ENCODE data around the gene RASL10A. TPM values are rescaled to one million over a fixed set of nuclear protein-coding genes. Genes with fewer than 3 reads are reported as not detected.
"Not testable (repeated sequence)": the region's sequence is repeated elsewhere in the genome, so short reads cannot be mapped to it uniquely, and the experiment has no call there.

Gene RASL10A
- total RNA-seq, 2 experiments from 2014 or later, result 2.7 to 23.7 TPM

- no TSS peak for BruUV-seq (replicated peaks)
- Histone ChIP-seq H3K36me3 (ENCODE audit: insufficient read depth, low read length) (peaks cover 100% of the 10 kb centered on the region), H3K4me1 (ENCODE audit: insufficient read depth, low read length, poor library complexity, severe bottlenecking) (peaks cover 42% of the 10 kb centered on the region), H3K9me3 (ENCODE audit: low read length) (no peaks in the 10 kb centered on the region), H3K79me2 (ENCODE audit: insufficient read depth, low read depth, low read length) (no peaks in the 10 kb centered on the region), H4K20me1 (ENCODE audit: insufficient read depth, low read length) (no peaks in the 10 kb centered on the region), H3K4me2 (ENCODE audit: low read length) (no peak overlapping the region), H3K9me2 (ENCODE audit: insufficient read depth, low read length) (no peaks in the 10 kb centered on the region), H3K27ac (ENCODE audit: low read depth, low read length, poor library complexity, severe bottlenecking) (peak overlapping the region; percentile 96), H3K4me3 (ENCODE audit: low read depth, low read length, poor library complexity, severe bottlenecking) (no peak overlapping the region), H2AFZ (ENCODE audit: low read length) (no peak overlapping the region)
- TF ChIP-seq CTCF (conservative IDR thresholded peaks at IDR 0.05; ENCODE audit: low read length) (no peak), EZH2phosphoT487 (IDR thresholded peaks at IDR 0.05; ENCODE audit: borderline replicate concordance, low read depth, low read length) (no peak)
- ChIA-PET POLR2A (interaction anchor here (0.7 to 4.0 kb wide), 2 partner anchors 26 to 40 kb away, joined by 3 to 16 read pairs; no protein-coding TSS in a partner anchor), CTCF (ENCODE audit: unreplicated experiment) (interaction anchor here (0.5 to 0.6 kb wide), 2 partner anchors 8 to 31 kb away, joined by 3 to 4 read pairs; no protein-coding TSS in a partner anchor)
- DNase-seq (ENCODE audit: low spot score), result no peak
- intact Hi-C loops (cut with micrococcal nuclease; ENCODE audit: unreplicated experiment), result loop anchor here (2.0 to 5.0 kb wide), 2 partner anchors 25 to 79 kb away; partner anchors contain the start of genes EWSR1 and RHBDD3
These were observed 30.4 kb upstream of the RASL10A start for GRCh38 chr22:29345932-29346331.

GRCh38 chr22:29344889-29345288 lies 29.4 kb upstream of the RASL10A start:
- POLR2A ChIA-PET, result interaction anchor here (0.6 kb wide), 1 partner anchor 412 kb away, joined by 3 read pairs; no protein-coding TSS in a partner anchor
- H3K79me2 ChIP-seq (ENCODE audit: insufficient read depth, low read depth, low read length); BruUV-seq (replicated peaks); H3K9me2 ChIP-seq (ENCODE audit: insufficient read depth, low read length); H3K4me3 ChIP-seq (ENCODE audit: low read depth, low read length, poor library complexity, severe bottlenecking); H3K27ac ChIP-seq (ENCODE audit: low read depth, low read length, poor library complexity, severe bottlenecking); H2AFZ ChIP-seq (ENCODE audit: low read length); H4K20me1 ChIP-seq (ENCODE audit: insufficient read depth, low read length); H3K9me3 ChIP-seq (ENCODE audit: low read length); DNase-seq (ENCODE audit: low spot score); H3K4me2 ChIP-seq (ENCODE audit: low read length): not testable (repeated sequence)
- CTCF ChIA-PET (ENCODE audit: unreplicated experiment), result interaction anchor here (0.7 kb wide), 1 partner anchor 15 kb away, joined by 4 read pairs; no protein-coding TSS in a partner anchor
- intact Hi-C loops (cut with micrococcal nuclease; ENCODE audit: unreplicated experiment), result loop anchor here (5.0 kb wide), 1 partner anchor 78 kb away; the partner anchor contains the start of genes EWSR1 and RHBDD3
- H3K4me1 ChIP-seq (ENCODE audit: insufficient read depth, low read length, poor library complexity, severe bottlenecking), result peaks cover 41% of the 10 kb centered on the region
- H3K36me3 ChIP-seq (ENCODE audit: insufficient read depth, low read length), result peaks cover 100% of the 10 kb centered on the region

GRCh38 chr22:29344137-29344536 lies 28.6 kb upstream of the RASL10A start:
- no peak for DNase-seq (ENCODE audit: low spot score)
- H3K4me3 ChIP-seq (ENCODE audit: low read depth, low read length, poor library complexity, severe bottlenecking), result no peak overlapping the region
- H3K9me2 ChIP-seq (ENCODE audit: insufficient read depth, low read length), result no peaks in the 10 kb centered on the region
- H3K9me3 ChIP-seq (ENCODE audit: low read length), result no peaks in the 10 kb centered on the region
- no TSS peak for BruUV-seq (replicated peaks)
- ChIA-PET CTCF (ENCODE audit: unreplicated experiment) (interaction anchor here (0.7 kb wide), 1 partner anchor 15 kb away, joined by 4 read pairs; no protein-coding TSS in a partner anchor), POLR2A (interaction anchor here (0.6 to 1.2 kb wide), 2 partner anchors 9 to 411 kb away, joined by 3 to 5 read pairs; no protein-coding TSS in a partner anchor)
- no peaks in the 10 kb centered on the region for H3K79me2 ChIP-seq (ENCODE audit: insufficient read depth, low read depth, low read length)
- peaks cover 34% of the 10 kb centered on the region for H3K4me1 ChIP-seq (ENCODE audit: insufficient read depth, low read length, poor library complexity, severe bottlenecking)
- no peak for TF ChIP-seq EZH2phosphoT487 (IDR thresholded peaks at IDR 0.05; ENCODE audit: borderline replicate concordance, low read depth, low read length)
- H4K20me1 ChIP-seq (ENCODE audit: insufficient read depth, low read length), result no peaks in the 10 kb centered on the region
- H3K36me3 ChIP-seq (ENCODE audit: insufficient read depth, low read length), result peaks cover 100% of the 10 kb centered on the region
- intact Hi-C loops (cut with micrococcal nuclease; ENCODE audit: unreplicated experiment), result no loop called here
- H3K27ac ChIP-seq (ENCODE audit: low read depth, low read length, poor library complexity, severe bottlenecking), result no peak overlapping the region
- no peak overlapping the region for H3K4me2 ChIP-seq (ENCODE audit: low read length)
- no peak overlapping the region for H2AFZ ChIP-seq (ENCODE audit: low read length)
